WTC11 (cell line): Measurements from ENCODE around the gene LTBP3.

Experiments
- AFF4 ChIP-seq: sonication (generic); formaldehyde crosslinking; IDR thresholded peaks from 2 replicates; pipeline ENCODE4 v1.8.1; 2023; ENCODE audit warnings: mild to moderate bottlenecking, missing genetic modification reagents, borderline replicate concordance
- ATF2 ChIP-seq: sonication (generic); formaldehyde crosslinking; IDR thresholded peaks from 2 replicates; pipeline ENCODE4 v1.8.1; 2022; ENCODE audit warnings: low read depth, missing genetic modification reagents, borderline replicate concordance
- CREB1 ChIP-seq: sonication (generic); formaldehyde crosslinking; IDR thresholded peaks from 2 replicates; pipeline ENCODE4 v1.8.0; 2023; ENCODE audit warnings: mild to moderate bottlenecking, missing genetic modification reagents
- E2F5 ChIP-seq: sonication (generic); formaldehyde crosslinking; IDR thresholded peaks from 2 replicates; pipeline ENCODE4 v1.8.1; 2022; ENCODE audit warnings: mild to moderate bottlenecking, moderate library complexity, missing genetic modification reagents
- MAX ChIP-seq: sonication (generic); formaldehyde crosslinking; IDR thresholded peaks from 2 replicates; pipeline ENCODE4 v1.8.0; 2022; ENCODE audit warnings: mild to moderate bottlenecking, missing genetic modification reagents
- PRDM15 ChIP-seq: sonication (generic); formaldehyde crosslinking; IDR thresholded peaks from 2 replicates; pipeline ENCODE4 v1.8.0; 2022; ENCODE audit warnings: missing genetic modification reagents
- RORB ChIP-seq: fragments of 250-450 bp; sonication (Bioruptor Pico); IDR thresholded peaks from 2 replicates; pipeline ENCODE4 v1.9.0; 2021; ENCODE audit warnings: mild to moderate bottlenecking
- ZNF121 ChIP-seq: sonication (generic); formaldehyde crosslinking; IDR thresholded peaks from 2 replicates; pipeline ENCODE4 v1.8.0; 2023; ENCODE audit warnings: missing genetic modification reagents
- TF ChIP-seq, protein P1 (sequence below): fragments of 200-600 bp; IDR thresholded peaks from 2 replicates; pipeline ENCODE4 v1.8.0; 2022; ENCODE audit warnings: antibody characterized with exemption
- TF ChIP-seq, protein P2 (sequence below): sonication (generic); formaldehyde crosslinking; conservative IDR thresholded peaks from 2 replicates; pipeline ENCODE4 v1.8.1; 2023; ENCODE audit warnings: mild to moderate bottlenecking, low read depth, missing genetic modification reagents, moderate library complexity

DNA sequence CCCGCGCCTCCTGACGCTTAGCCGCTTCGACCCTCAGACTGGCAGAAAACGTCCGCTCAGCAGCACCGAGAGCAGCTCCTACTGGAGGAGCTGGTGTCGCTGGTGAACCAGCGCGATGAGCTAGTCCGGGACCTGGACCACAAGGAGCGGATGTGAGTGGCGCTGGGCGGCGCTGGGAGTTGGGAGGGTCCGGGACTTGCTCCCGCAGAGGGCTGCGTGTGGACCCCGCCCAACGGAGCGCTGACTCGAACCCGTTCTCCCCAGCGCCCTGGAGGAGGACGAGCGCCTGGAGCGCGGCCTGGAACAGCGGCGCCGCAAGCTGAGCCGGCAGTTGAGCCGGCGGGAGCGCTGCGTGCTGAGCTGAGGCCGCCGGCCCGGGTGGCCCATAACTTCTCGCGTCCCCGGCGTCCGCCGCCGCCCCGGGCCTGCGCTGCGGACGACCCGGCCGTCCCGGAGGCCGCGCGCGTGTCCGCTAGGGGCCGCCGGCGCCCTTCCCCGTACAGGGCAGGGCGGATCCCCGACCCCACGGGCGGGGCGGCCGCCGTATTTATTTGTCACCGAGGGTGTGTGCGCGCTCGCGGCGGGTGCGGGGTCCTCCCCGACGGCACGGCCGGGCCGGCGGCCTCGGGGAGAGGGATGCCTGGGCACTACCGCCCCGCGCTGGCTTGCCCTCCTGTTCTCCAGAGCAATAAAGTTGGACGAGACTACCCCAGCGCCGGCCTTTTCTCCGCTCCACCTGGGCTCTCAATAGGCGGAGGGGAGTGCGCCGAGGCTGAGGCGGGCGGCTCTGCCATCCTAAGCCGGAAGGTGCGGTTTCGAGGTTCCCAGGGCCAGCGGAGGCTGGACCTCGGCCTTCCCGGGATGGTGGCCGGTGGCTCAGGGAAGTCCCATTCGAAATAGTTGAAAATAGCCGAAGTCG, 34.0 kb upstream of the LTBP3 start:
- TF ChIP-seq, protein P1, sequence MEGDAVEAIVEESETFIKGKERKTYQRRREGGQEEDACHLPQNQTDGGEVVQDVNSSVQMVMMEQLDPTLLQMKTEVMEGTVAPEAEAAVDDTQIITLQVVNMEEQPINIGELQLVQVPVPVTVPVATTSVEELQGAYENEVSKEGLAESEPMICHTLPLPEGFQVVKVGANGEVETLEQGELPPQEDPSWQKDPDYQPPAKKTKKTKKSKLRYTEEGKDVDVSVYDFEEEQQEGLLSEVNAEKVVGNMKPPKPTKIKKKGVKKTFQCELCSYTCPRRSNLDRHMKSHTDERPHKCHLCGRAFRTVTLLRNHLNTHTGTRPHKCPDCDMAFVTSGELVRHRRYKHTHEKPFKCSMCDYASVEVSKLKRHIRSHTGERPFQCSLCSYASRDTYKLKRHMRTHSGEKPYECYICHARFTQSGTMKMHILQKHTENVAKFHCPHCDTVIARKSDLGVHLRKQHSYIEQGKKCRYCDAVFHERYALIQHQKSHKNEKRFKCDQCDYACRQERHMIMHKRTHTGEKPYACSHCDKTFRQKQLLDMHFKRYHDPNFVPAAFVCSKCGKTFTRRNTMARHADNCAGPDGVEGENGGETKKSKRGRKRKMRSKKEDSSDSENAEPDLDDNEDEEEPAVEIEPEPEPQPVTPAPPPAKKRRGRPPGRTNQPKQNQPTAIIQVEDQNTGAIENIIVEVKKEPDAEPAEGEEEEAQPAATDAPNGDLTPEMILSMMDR = peak; percentile 20; the same call in 1 of the 2 replicates
- TF ChIP-seq MAX = 0 out of 2 replicates have a peak, but pooled peaks have one; percentile 18
- no peak for TF ChIP-seq ZNF121 (CRISPR knock-in tag)
- TF ChIP-seq ATF2 (CRISPR knock-in tag) = no peak
- TF ChIP-seq E2F5 (CRISPR knock-in tag) = no peak
- TF ChIP-seq RORB (CRISPR knock-in tag) = no peak
- no peak for TF ChIP-seq CREB1 (CRISPR knock-in tag)
- TF ChIP-seq, protein P2, sequence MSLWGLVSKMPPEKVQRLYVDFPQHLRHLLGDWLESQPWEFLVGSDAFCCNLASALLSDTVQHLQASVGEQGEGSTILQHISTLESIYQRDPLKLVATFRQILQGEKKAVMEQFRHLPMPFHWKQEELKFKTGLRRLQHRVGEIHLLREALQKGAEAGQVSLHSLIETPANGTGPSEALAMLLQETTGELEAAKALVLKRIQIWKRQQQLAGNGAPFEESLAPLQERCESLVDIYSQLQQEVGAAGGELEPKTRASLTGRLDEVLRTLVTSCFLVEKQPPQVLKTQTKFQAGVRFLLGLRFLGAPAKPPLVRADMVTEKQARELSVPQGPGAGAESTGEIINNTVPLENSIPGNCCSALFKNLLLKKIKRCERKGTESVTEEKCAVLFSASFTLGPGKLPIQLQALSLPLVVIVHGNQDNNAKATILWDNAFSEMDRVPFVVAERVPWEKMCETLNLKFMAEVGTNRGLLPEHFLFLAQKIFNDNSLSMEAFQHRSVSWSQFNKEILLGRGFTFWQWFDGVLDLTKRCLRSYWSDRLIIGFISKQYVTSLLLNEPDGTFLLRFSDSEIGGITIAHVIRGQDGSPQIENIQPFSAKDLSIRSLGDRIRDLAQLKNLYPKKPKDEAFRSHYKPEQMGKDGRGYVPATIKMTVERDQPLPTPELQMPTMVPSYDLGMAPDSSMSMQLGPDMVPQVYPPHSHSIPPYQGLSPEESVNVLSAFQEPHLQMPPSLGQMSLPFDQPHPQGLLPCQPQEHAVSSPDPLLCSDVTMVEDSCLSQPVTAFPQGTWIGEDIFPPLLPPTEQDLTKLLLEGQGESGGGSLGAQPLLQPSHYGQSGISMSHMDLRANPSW (CRISPR knock-in tag) = 0 out of 2 replicates have a peak, but pooled peaks have one; percentile 37
- peak; percentile 52 for TF ChIP-seq PRDM15 (CRISPR knock-in tag)
- TF ChIP-seq AFF4 (CRISPR knock-in tag) = no peak
